GM20000 (cell line): ENCODE data around the gene TOP1.
A peak's percentile ranks its signal among the peaks of the same experiment; 100 is the strongest.

ENCODE experiments used
- DNase-seq: peaks from one replicate; pipeline ENCODE4 v3.0.0; 2012; ENCODE audit warnings: low spot score
- CTCF ChIP-seq: IDR thresholded peaks from 2 replicates; pipeline ENCODE4 v1.5.1; 2012; ENCODE audit warnings: mild to moderate bottlenecking, control low read depth; ENCODE audit errors: extremely low read depth, missing control alignments

TOP1 gene

DNA sequence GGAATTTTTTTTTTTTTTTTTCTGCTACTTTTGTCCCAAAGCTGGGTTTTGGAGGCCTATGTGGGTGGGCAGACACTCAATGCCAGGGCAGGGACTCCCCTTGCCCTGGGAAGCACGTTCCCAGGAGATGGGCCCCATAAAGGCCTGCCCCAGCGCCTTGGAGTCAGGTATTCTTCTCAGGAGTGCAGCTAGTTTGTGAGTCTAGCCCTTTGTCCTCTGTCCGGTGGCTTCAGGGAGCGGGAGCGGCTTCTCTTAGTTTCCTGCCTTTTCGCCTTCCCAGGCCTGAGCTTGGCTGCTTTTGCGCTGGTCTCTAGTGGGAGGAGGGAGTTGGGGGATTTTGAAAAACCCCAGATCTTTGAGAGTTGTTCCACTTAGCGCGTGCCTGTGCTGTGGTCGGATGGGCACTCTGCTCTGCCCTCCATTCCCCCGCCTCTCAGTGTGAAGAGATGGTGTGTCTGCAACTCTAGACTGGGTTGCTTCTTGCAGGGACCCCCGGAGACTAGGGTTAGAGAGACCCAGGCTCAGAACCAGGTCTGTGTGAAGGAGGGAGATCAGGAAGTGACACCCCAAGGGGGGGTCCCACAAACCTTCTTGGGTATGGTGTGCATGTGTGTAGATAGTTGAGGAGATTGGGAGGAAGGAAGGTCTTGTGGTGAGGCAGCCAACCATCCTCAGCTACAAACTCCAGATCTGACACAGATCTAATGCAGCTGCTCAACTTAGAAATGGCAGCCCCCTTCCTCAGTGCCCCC lies 110.0 kb downstream of the TOP1 start:
- DNase-seq: peak; percentile 44

GRCh38 chr20:41139227-41140093 lies 110.8 kb downstream of the TOP1 start:
- no peak for DNase-seq
- no peak for TF ChIP-seq CTCF

More for the DNA sequence above, 110.0 kb downstream of the TOP1 start:
- TF ChIP-seq CTCF: no peak

DNA sequence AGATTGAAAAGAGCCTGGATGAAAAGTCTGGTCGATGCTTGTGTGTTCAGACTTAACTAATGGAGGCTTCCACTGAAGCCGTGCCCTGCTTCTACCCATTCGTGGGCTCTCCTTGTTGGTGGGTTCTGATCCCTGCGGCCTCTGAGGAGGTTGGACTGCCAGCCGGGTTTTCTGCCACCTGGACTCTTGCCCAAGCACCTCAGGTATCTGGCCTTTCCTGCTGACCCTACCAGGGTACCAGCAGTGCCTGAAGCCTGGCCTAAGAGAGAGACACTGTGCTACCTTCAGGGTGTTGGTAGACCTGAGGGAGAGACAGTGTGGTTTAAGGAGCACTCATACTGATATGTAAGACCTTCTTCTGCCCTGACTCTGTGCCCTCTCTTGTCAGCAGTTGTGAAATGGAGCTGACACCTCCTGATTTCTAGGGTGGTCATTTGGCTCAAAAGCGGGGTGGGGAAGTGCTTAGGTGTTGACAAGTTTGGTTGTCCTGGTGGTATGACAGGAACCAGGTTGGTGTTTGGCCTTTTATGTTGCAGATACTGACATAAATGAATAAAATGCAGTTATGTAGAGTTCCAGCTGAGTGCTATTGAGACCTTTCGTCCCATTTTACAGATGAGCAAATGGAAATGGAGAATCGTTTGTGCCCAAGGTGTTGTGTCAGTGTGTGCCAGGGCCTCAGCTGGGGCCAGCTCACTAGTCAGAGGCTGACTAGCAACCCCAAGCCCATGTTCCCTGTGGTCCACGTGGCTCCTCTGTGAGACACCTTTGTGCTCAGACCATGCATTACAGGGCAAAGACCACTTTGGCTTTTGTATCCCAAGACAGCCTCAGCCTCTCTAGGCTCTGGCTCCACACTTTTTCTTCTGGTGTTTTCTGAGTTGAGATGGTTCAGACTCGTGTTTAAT lies 111.9 kb downstream of the TOP1 start:
- no peak for TF ChIP-seq CTCF
- no peak for DNase-seq

- TF ChIP-seq CTCF: no peak
- no peak for DNase-seq
Observed at GRCh38 chr20:41141153-41141815, 112.7 kb downstream of the TOP1 start.

DNA sequence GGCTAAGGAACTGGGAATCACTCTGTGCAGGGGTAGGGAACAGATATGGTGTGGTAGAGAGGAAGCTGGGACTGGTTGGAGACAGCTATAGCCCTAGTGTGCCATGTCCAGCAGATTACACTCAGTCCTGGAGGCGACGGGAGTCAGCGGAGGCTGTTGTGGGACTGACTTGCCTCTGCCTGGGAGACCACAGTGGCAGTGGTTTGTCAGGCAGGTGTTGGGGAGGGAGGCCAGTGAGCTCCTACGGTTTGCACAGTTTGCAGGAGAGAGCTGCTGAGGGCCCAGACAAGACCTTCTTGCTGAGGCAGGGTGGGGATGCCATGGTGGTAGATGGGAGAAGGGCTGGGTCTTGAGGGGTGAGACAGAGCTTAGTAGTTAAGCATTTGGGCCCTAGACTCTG lies 113.6 kb downstream of the TOP1 start:
- TF ChIP-seq CTCF: no peak
- DNase-seq: no peak

- no peak for DNase-seq
- TF ChIP-seq CTCF: no peak
Observed at GRCh38 chr20:41142919-41143318, 114.3 kb downstream of the TOP1 start.
